ENCODE measurements around the gene RGS6. TPM values are rescaled to one million over a fixed set of nuclear protein-coding genes. Genes with fewer than 3 reads are reported as not detected.

RGS6 gene
- total and polyA plus RNA-seq, 8 donors = 0.06 to 0.47 (median 0.20) TPM; not detected in 1

GRCh38 chr14:72060460-72060859, 128.2 kb downstream of the RGS6 start:
- Histone ChIP-seq H3K27ac (no peak overlapping the region), H3K4me3 (no peak overlapping the region), H3K36me3 (no peaks in the 10 kb centered on the region), H3K27me3 (no peaks in the 10 kb centered on the region), H3K9me3 (no peaks in the 10 kb centered on the region), H3K4me1 (no peaks in the 10 kb centered on the region)
- WGBS, 2 donors = 45% methylated on average over 3 of the region's 3 CpGs
- no peak for DNase-seq
- no peak for FAIRE-seq
- intact Hi-C loops (cut with DNase I) = no loop called here
- no peak for ATAC-seq
- no peak for TF ChIP-seq CTCF (IDR thresholded peaks at IDR 0.05)

- ATAC-seq = no peak
- no peaks in the 10 kb centered on the region for H3K9me3 ChIP-seq
- H3K36me3 ChIP-seq = no peaks in the 10 kb centered on the region
- no peak overlapping the region for H3K4me3 ChIP-seq
- 87 to 89% methylated on average over 1 of the region's 1 CpG for WGBS, 2 donors
- no peak overlapping the region for H3K27ac ChIP-seq
- no peaks in the 10 kb centered on the region for H3K4me1 ChIP-seq
- intact Hi-C loops (cut with DNase I) = no loop called here
- DNase-seq = no peak
- TF ChIP-seq CTCF (IDR thresholded peaks at IDR 0.05) = no peak
- H3K27me3 ChIP-seq = no peaks in the 10 kb centered on the region
- FAIRE-seq = no peak
These were observed 128.7 kb downstream of the RGS6 start for GRCh38 chr14:72060917-72061316.

- intact Hi-C loops (cut with DNase I) = no loop called here
- 29 to 35% methylated on average over 1 of the region's 1 CpG for WGBS, 2 donors
These were observed 129.5 kb downstream of the RGS6 start for GRCh38 chr14:72061718-72062117.

GRCh38 chr14:72063761-72064282, 131.6 kb downstream of the RGS6 start:
- no peak for DNase-seq
- Histone ChIP-seq H3K27ac (no peak overlapping the region), H3K4me1 (no peaks in the 10 kb centered on the region), H3K4me3 (no peak overlapping the region), H3K27me3 (no peaks in the 10 kb centered on the region), H3K36me3 (no peaks in the 10 kb centered on the region), H3K9me3 (no peaks in the 10 kb centered on the region)
- no peak for TF ChIP-seq CTCF (IDR thresholded peaks at IDR 0.05)
- WGBS, 2 donors = 56 to 62% methylated on average over 4 of the region's 4 CpGs
- intact Hi-C loops (cut with DNase I) = no loop called here
- no peak for ATAC-seq
- no peak for FAIRE-seq

More at GRCh38 chr14:72061718-72062117, 129.5 kb downstream of the RGS6 start:
- no peaks in the 10 kb centered on the region for H3K4me1 ChIP-seq
- no peak for DNase-seq
- H3K27ac ChIP-seq = no peak overlapping the region
- TF ChIP-seq CTCF (IDR thresholded peaks at IDR 0.05) = no peak
- FAIRE-seq = no peak
- no peak for ATAC-seq
- no peak overlapping the region for H3K4me3 ChIP-seq
- H3K9me3 ChIP-seq = no peaks in the 10 kb centered on the region
- H3K27me3 ChIP-seq = no peaks in the 10 kb centered on the region
- H3K36me3 ChIP-seq = no peaks in the 10 kb centered on the region

- intact Hi-C loops (cut with DNase I) = no loop called here
- no peak for FAIRE-seq
- H3K27ac ChIP-seq = no peak overlapping the region
- no peak overlapping the region for H3K4me3 ChIP-seq
- no peaks in the 10 kb centered on the region for H3K4me1 ChIP-seq
- H3K9me3 ChIP-seq = no peaks in the 10 kb centered on the region
- H3K27me3 ChIP-seq = no peaks in the 10 kb centered on the region
- no peak for ATAC-seq
- TF ChIP-seq CTCF (IDR thresholded peaks at IDR 0.05) = no peak
- H3K36me3 ChIP-seq = no peaks in the 10 kb centered on the region
- DNase-seq = no peak
- WGBS, 2 donors = 28 to 42% methylated on average over 4 of the region's 4 CpGs
These were observed 132.3 kb downstream of the RGS6 start for GRCh38 chr14:72064501-72064900.

Measured in pancreas (tissue), 10 donors.